A549 (cell line): ENCODE data around the gene SUGCT. TPM values are rescaled to one million over a fixed set of nuclear protein-coding genes. Genes with fewer than 3 reads are reported as not detected.

Experiments
- ATAC-seq, 2 experiments: fragments of 200-7000 bp in 1 of 2; fragments of >200 bp in 1 of 2; cut with Nextera tagmentation in 1 of 2; cut with Tn5 transposase in 1 of 2; 3 replicates each; pipeline versions ENCODE4 v1.8.0 to v1.9.1; 2018 to 2020; ENCODE audit warnings: mild to moderate bottlenecking in 1 of 2, moderate library complexity in 1 of 2
- CTCF ChIA-PET: fragments of 300-600 bp; sonication (Branson Sonifier 250); formaldehyde crosslinking; extraction: SDS; loops from one replicate; lab custom pipeline; 2021; ENCODE audit warnings: antibody characterized with exemption, inconsistent platforms; lab: Yijun Ruan, JAX
- POLR2A ChIA-PET: fragments of 350-600 bp; formaldehyde crosslinking; extraction: SDS; loops from one replicate; lab custom pipeline; 2021; ENCODE audit warnings: antibody characterized with exemption, inconsistent platforms; lab: Yijun Ruan, JAX
- DNase-seq, 2 experiments: peaks; one replicate each; pipeline versions ENCODE4 v3.0.0 to v3.0.0-alpha.2; 2011 to 2016; ENCODE audit warnings: low read depth in 1 of 2, low spot score in 1 of 2
- FAIRE-seq: peaks from 2 replicates; lab custom pipeline; 2011; peaks lifted over from hg19 to GRCh38; lab: Jason Lieb, UNC
- H3K27ac ChIP-seq, 2 experiments: fragments of >200 bp; sonication (Bioruptor Twin); formaldehyde crosslinking; 3 replicates each; pipeline ENCODE4 v1.5.1; 2016 to 2017
- H3K4me1 ChIP-seq: fragments of >200 bp; sonication (Bioruptor Twin); formaldehyde crosslinking; 3 replicates; pipeline ENCODE4 v1.6.1; 2016
- H3K4me2 ChIP-seq: fragments of >200 bp; sonication (Bioruptor Twin); formaldehyde crosslinking; 3 replicates; pipeline ENCODE4 v1.6.1; 2016
- H3K4me3 ChIP-seq: fragments of >200 bp; sonication (Bioruptor Twin); formaldehyde crosslinking; 3 replicates; pipeline ENCODE4 v1.5.1; 2016
- H3K9me3 ChIP-seq: fragments of >200 bp; sonication (Bioruptor Twin); formaldehyde crosslinking; 3 replicates; pipeline ENCODE4 v1.6.1; 2016
- CHD2 ChIP-seq: fragments of 150-350 bp; IDR thresholded peaks from 2 replicates; pipeline ENCODE4 v1.6.1; 2014; ENCODE audit warnings: low read length; ENCODE audit not compliant: partially characterized antibody
- CHD4 ChIP-seq: fragments of 200-600 bp; sonication (generic); IDR thresholded peaks from 2 replicates; pipeline ENCODE4 v1.6.1; 2016; ENCODE audit warnings: antibody characterized with exemption, mild to moderate bottlenecking, borderline replicate concordance
- EHF ChIP-seq: fragments of 250-450 bp; sonication (Bioruptor Pico); IDR thresholded peaks from 2 replicates; pipeline ENCODE4 v1.5.0; 2020; ENCODE audit warnings: mild to moderate bottlenecking
- EHMT2 ChIP-seq: fragments of 200-600 bp; sonication (generic); IDR thresholded peaks from 2 replicates; pipeline ENCODE4 v1.6.1; 2016; ENCODE audit warnings: antibody characterized with exemption, low read depth, mild to moderate bottlenecking, moderate library complexity
- ESRRA ChIP-seq: fragments of 150-350 bp; IDR thresholded peaks from 2 replicates; pipeline ENCODE4 v1.6.1; 2014; ENCODE audit warnings: mild to moderate bottlenecking, low read length, borderline replicate concordance
- FOSL2 ChIP-seq, 2 experiments: fragments of 450-650 bp in 1 of 2; fragments of >200 bp in 1 of 2; sonication (Bioruptor Twin) in 1 of 2; formaldehyde crosslinking; IDR thresholded peaks; 2 replicates each; pipeline versions ENCODE4 v1.5.0 to v1.6.1; 2016 to 2020; ENCODE audit warnings: mild to moderate bottlenecking in 1 of 2, moderate library complexity in 1 of 2
- FOXS1 ChIP-seq: fragments of 250-450 bp; sonication (Bioruptor Pico); IDR thresholded peaks from 2 replicates; pipeline ENCODE4 v1.5.0; 2020; ENCODE audit warnings: mild to moderate bottlenecking, moderate library complexity
- GATA3 ChIP-seq: IDR thresholded peaks from 2 replicates; pipeline ENCODE4 v1.6.1; 2012; ENCODE audit warnings: borderline replicate concordance
- HOXA7 ChIP-seq: fragments of 250-450 bp; sonication (Bioruptor Pico); IDR thresholded peaks from 2 replicates; pipeline ENCODE4 v1.5.0; 2020; ENCODE audit warnings: mild to moderate bottlenecking, moderate library complexity
- HOXB5 ChIP-seq: fragments of 250-450 bp; sonication (Bioruptor Pico); IDR thresholded peaks from 2 replicates; pipeline ENCODE4 v1.5.0; 2020; ENCODE audit warnings: mild to moderate bottlenecking, moderate library complexity
- NFE2L2 ChIP-seq: fragments of 150-350 bp; conservative IDR thresholded peaks from 2 replicates; pipeline ENCODE4 v1.6.1; 2014; ENCODE audit warnings: low read length
- NPAS2 ChIP-seq: fragments of 250-450 bp; sonication (Bioruptor Pico); IDR thresholded peaks from 2 replicates; pipeline ENCODE4 v1.8.0; 2022; ENCODE audit warnings: mild to moderate bottlenecking, moderate library complexity, borderline replicate concordance
- NR3C1 ChIP-seq: fragments of >200 bp; sonication (Bioruptor Twin); formaldehyde crosslinking; IDR thresholded peaks from 3 replicates; pipeline ENCODE4 v1.6.1; 2017
- PHF8 ChIP-seq: fragments of 200-600 bp; sonication (generic); IDR thresholded peaks from 2 replicates; pipeline ENCODE4 v1.6.1; 2016; ENCODE audit warnings: low read depth, mild to moderate bottlenecking, antibody characterized with exemption, moderate library complexity, borderline replicate concordance
- RAD21 ChIP-seq, 2 experiments: fragments of >200 bp in 1 of 2; sonication (Bioruptor Twin) in 1 of 2; formaldehyde crosslinking in 1 of 2; IDR thresholded peaks in 1 of 2; conservative IDR thresholded peaks in 1 of 2; 2 replicates in 1 of 2; 3 replicates in 1 of 2; pipeline ENCODE4 v1.6.1; 2012 to 2018; ENCODE audit warnings: inconsistent platforms in 1 of 2
- RCOR1 ChIP-seq: fragments of 150-350 bp; IDR thresholded peaks from 2 replicates; pipeline ENCODE4 v1.6.1; 2014; ENCODE audit warnings: antibody characterized with exemption, low read length, low read depth
- TFCP2L1 ChIP-seq: fragments of 250-450 bp; sonication (Bioruptor Pico); IDR thresholded peaks from 2 replicates; pipeline ENCODE4 v1.5.0; 2021; ENCODE audit warnings: mild to moderate bottlenecking
- ZC3H11A ChIP-seq: fragments of 450-650 bp; IDR thresholded peaks from 2 replicates; pipeline ENCODE4 v1.6.1; 2014; ENCODE audit warnings: antibody characterized with exemption, mild to moderate bottlenecking
- WGBS: methylation state at CpG from one replicate; pipeline ENCODE4 v1.1.6; 2017; ENCODE audit errors: missing lambda C conversion rate; 5-methylcytosine and 5-hydroxymethylcytosine counted together
- polyA plus RNA-seq, 4 experiments: library from polyadenylated mRNA; depleted of rRNA in 3 of 4; stranded (reverse); fragments of >200 nt; fragmentation: RNase III in 1 of 4; extraction: RNeasy Plus Mini Kit Qiagen cat#74134 plus additional on column Dnase treatment in 1 of 4; gene quantifications; 2 replicates in 3 of 4; 3 replicates in 1 of 4; pipeline ENCODE4 v1.2.3, GENCODE V29; 2011 to 2017
- TF ChIP-seq, protein P1 (sequence below): fragments of 150-350 bp; IDR thresholded peaks from 2 replicates; pipeline ENCODE4 v1.6.1; 2014; ENCODE audit warnings: low read depth, mild to moderate bottlenecking, low read length
- TF ChIP-seq, protein P2 (sequence below): fragments of >200 bp; sonication (Bioruptor Twin); formaldehyde crosslinking; IDR thresholded peaks from 3 replicates; pipeline ENCODE4 v1.5.1; 2016
- TF ChIP-seq, protein P3 (sequence below): fragments of >200 bp; sonication (Bioruptor Twin); formaldehyde crosslinking; IDR thresholded peaks from 2 replicates; pipeline ENCODE4 v1.6.1; 2016
- TF ChIP-seq, protein P4 (sequence below): fragments of 250-450 bp; sonication (Bioruptor Pico); IDR thresholded peaks from 2 replicates; pipeline ENCODE4 v1.5.0; 2021; ENCODE audit warnings: mild to moderate bottlenecking, moderate library complexity, borderline replicate concordance

The SUGCT gene
- polyA plus RNA-seq, 2 of the 4 experiments (the other 2 are of a cell fraction), result 1.4 to 1.6 TPM

DNA sequence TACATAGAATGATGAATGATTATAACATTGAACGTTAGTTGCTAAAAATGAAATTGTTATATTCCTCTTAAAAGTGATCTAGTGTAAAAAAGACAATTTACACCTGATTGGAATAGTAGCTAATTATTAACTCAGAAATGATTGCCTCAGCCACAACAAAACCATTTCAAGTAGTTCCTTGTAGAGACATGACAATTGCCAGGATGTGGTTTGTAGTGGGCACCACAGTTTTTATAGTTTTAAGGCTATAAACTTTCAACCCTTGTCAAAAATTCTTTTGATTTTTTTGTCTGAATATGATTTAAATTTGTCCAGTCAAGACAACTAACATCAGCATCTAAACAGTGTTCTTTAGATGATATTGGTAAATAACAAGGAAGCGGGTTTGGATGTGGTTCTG, 145.2 kb downstream of the SUGCT start:
- FAIRE-seq (no peak), ATAC-seq (no peak), DNase-seq (no peak)
- ChIA-PET POLR2A (no interaction called here), CTCF (no interaction called here)
- H3K4me3 ChIP-seq, result no peak overlapping the region
- H3K9me3 ChIP-seq, result no peaks in the 10 kb centered on the region
- no peak overlapping the region for H3K4me2 ChIP-seq
- WGBS, result 6% methylated on average over 2 of the region's 2 CpGs
- H3K4me1 ChIP-seq, result no peaks in the 10 kb centered on the region
- no peak for TF ChIP-seq PHF8
- TF ChIP-seq RAD21 (conservative IDR thresholded peaks at IDR 0.05 in 1 of 2, IDR thresholded peaks at IDR 0.05 in 1 of 2), result no peak
- TF ChIP-seq NFE2L2, result no peak
- no peak for TF ChIP-seq ZC3H11A
- no peak for TF ChIP-seq NR3C1
- TF ChIP-seq CHD2, result no peak
- no peak for TF ChIP-seq HOXB5 (CRISPR knock-in tag)
- no peak for TF ChIP-seq FOSL2 (IDR thresholded peaks at IDR 0.05)
- TF ChIP-seq FOSL2 (CRISPR knock-in tag; IDR thresholded peaks at IDR 0.05), result no peak
- no peak for TF ChIP-seq RCOR1
- TF ChIP-seq, all 56 proteins: peak for 0
- H3K27ac ChIP-seq, result no peak overlapping the region

DNA sequence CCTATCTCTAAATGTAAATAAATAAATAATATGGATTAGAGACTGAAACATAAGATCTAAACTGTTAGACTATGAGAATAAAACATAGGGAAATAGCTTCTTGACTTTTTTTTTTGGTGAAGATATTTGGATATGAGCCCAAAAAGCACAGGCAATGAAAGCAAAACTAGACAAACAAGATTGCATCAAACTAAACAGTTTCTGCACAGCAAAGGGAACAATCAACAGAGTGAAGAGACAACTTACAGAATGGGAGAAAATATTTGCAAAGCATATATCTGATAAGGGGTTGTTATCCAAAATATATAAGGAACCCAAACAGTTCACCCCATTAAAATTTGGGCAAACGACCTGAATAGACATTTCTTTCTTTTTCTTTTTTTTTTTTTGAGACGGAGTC, 148.1 kb downstream of the SUGCT start:
- Histone ChIP-seq H3K4me1 (no peaks in the 10 kb centered on the region), H3K9me3 (no peaks in the 10 kb centered on the region), H3K4me2 (no peak overlapping the region), H3K27ac (no peak overlapping the region), H3K4me3 (no peak overlapping the region)
- DNase-seq, result no peak
- POLR2A ChIA-PET, result no interaction called here
- TF ChIP-seq CHD4, result no peak
- TF ChIP-seq NPAS2 (CRISPR knock-in tag), result no peak
- no peak for TF ChIP-seq ESRRA
- 14% methylated on average over 2 of the region's 2 CpGs for WGBS
- FAIRE-seq, result no peak
- CTCF ChIA-PET, result no interaction called here
- no peak for ATAC-seq

DNA sequence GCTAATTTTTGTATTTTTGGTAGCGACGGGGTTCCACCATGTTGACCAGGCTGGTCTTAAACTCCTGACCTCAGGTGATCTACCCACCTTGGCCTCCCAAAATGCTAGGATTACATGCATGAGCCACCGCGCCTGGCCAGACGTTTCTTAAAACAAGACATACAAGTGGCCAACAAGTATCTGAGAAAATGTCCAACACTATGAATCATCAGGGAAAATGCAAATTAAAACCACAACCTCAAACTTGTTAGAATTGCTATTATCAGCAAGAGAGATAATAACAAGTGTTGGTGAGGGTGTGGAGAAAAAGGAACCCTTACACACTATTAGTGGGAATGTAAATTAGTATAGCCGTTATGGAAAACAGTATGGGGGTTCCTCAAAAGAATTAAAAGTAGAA, 148.6 kb downstream of the SUGCT start:
- TF ChIP-seq HOXA7 (CRISPR knock-in tag) (no peak), GATA3 (no peak), NR3C1 (no peak), EHF (CRISPR knock-in tag) (no peak)
- TF ChIP-seq, protein P1, sequence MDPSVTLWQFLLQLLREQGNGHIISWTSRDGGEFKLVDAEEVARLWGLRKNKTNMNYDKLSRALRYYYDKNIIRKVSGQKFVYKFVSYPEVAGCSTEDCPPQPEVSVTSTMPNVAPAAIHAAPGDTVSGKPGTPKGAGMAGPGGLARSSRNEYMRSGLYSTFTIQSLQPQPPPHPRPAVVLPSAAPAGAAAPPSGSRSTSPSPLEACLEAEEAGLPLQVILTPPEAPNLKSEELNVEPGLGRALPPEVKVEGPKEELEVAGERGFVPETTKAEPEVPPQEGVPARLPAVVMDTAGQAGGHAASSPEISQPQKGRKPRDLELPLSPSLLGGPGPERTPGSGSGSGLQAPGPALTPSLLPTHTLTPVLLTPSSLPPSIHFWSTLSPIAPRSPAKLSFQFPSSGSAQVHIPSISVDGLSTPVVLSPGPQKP, result no peak
- no peak for ATAC-seq
- DNase-seq, result no peak
- H3K4me2 ChIP-seq, result no peak overlapping the region
- ChIA-PET CTCF (no interaction called here), POLR2A (no interaction called here)
- WGBS, result 22% methylated on average over 6 of the region's 6 CpGs
- FAIRE-seq, result no peak
- H3K9me3 ChIP-seq, result no peaks in the 10 kb centered on the region
- no peak overlapping the region for H3K27ac ChIP-seq
- no peak overlapping the region for H3K4me3 ChIP-seq
- H3K4me1 ChIP-seq, result no peaks in the 10 kb centered on the region

DNA sequence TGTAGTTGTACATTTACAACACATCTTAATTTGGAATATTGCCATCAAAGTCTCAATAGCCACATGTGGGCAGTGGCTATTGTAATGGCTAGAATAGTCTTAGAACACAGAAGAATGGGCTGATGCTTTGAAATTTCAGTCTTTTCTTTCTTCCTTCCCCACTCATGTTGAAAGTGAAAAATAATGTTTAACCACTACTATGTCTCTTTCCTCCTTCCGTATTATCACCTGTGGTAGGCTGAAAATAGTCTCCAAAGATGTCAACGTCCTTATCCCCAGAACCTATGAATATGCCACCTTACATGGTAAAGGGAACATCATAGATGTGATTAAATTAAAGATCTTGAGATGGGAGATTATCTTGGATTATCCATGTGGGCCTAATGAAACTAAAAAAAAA, 154.0 kb downstream of the SUGCT start:
- no peak overlapping the region for H3K27ac ChIP-seq
- H3K4me1 ChIP-seq, result no peaks in the 10 kb centered on the region
- CTCF ChIA-PET, result no interaction called here
- no peak for DNase-seq
- no peaks in the 10 kb centered on the region for H3K9me3 ChIP-seq
- WGBS, result 20% methylated on average over 2 of the region's 2 CpGs
- H3K4me3 ChIP-seq, result no peak overlapping the region
- ATAC-seq, result no peak
- no peak for FAIRE-seq
- no peak overlapping the region for H3K4me2 ChIP-seq
- TF ChIP-seq NR3C1 (no peak), HOXB5 (CRISPR knock-in tag) (no peak), ZC3H11A (no peak), EHF (CRISPR knock-in tag) (no peak), FOXS1 (CRISPR knock-in tag) (no peak), RAD21 (conservative IDR thresholded peaks at IDR 0.05 in 1 of 2, IDR thresholded peaks at IDR 0.05 in 1 of 2) (no peak), EHMT2 (no peak), TFCP2L1 (no peak)
- TF ChIP-seq, protein P2, sequence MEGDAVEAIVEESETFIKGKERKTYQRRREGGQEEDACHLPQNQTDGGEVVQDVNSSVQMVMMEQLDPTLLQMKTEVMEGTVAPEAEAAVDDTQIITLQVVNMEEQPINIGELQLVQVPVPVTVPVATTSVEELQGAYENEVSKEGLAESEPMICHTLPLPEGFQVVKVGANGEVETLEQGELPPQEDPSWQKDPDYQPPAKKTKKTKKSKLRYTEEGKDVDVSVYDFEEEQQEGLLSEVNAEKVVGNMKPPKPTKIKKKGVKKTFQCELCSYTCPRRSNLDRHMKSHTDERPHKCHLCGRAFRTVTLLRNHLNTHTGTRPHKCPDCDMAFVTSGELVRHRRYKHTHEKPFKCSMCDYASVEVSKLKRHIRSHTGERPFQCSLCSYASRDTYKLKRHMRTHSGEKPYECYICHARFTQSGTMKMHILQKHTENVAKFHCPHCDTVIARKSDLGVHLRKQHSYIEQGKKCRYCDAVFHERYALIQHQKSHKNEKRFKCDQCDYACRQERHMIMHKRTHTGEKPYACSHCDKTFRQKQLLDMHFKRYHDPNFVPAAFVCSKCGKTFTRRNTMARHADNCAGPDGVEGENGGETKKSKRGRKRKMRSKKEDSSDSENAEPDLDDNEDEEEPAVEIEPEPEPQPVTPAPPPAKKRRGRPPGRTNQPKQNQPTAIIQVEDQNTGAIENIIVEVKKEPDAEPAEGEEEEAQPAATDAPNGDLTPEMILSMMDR, result no peak
- TF ChIP-seq, protein P3, sequence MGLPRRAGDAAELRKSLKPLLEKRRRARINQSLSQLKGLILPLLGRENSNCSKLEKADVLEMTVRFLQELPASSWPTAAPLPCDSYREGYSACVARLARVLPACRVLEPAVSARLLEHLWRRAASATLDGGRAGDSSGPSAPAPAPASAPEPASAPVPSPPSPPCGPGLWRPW, result no peak
- TF ChIP-seq, protein P1, result no peak
- TF ChIP-seq, protein P4, sequence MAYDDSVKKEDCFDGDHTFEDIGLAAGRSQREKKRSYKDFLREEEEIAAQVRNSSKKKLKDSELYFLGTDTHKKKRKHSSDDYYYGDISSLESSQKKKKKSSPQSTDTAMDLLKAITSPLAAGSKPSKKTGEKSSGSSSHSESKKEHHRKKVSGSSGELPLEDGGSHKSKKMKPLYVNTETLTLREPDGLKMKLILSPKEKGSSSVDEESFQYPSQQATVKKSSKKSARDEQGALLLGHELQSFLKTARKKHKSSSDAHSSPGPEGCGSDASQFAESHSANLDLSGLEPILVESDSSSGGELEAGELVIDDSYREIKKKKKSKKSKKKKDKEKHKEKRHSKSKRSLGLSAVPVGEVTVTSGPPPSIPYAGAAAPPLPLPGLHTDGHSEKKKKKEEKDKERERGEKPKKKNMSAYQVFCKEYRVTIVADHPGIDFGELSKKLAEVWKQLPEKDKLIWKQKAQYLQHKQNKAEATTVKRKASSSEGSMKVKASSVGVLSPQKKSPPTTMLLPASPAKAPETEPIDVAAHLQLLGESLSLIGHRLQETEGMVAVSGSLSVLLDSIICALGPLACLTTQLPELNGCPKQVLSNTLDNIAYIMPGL (CRISPR knock-in tag), result no peak
- TF ChIP-seq, all 56 proteins: peak for 0
- POLR2A ChIA-PET, result no interaction called here
